GM12801 (cell line): Measurements from ENCODE around the gene TAF4B.

Experiments used
- TF ChIP-seq, protein P1 (sequence below): IDR thresholded peaks from one replicate; pipeline ENCODE4 v1.5.1; 2011; ENCODE audit warnings: control low read depth; ENCODE audit not compliant: insufficient read length; ENCODE audit errors: extremely low read depth

Gene TAF4B

DNA sequence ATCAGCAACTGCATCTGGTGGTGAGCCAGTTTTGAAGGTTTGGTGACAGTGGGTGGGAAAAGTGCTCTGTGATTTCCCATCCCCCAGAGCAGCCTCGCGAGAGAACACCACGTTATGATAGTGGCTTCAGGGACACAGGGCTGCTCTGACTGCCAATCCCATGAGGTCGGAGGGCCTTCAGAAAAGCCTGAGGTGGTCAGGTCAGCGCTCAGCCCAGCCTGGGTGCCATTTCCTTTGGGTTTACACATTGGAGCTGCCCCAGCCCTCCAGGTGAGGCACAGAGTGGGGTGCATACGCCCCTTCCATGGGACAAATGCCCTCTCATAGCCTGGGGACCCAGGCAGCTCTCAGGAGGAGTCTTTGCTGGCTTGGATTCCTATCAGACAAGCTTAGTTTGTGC, 195.3 kb downstream of the TAF4B start:
- TF ChIP-seq, protein P1, sequence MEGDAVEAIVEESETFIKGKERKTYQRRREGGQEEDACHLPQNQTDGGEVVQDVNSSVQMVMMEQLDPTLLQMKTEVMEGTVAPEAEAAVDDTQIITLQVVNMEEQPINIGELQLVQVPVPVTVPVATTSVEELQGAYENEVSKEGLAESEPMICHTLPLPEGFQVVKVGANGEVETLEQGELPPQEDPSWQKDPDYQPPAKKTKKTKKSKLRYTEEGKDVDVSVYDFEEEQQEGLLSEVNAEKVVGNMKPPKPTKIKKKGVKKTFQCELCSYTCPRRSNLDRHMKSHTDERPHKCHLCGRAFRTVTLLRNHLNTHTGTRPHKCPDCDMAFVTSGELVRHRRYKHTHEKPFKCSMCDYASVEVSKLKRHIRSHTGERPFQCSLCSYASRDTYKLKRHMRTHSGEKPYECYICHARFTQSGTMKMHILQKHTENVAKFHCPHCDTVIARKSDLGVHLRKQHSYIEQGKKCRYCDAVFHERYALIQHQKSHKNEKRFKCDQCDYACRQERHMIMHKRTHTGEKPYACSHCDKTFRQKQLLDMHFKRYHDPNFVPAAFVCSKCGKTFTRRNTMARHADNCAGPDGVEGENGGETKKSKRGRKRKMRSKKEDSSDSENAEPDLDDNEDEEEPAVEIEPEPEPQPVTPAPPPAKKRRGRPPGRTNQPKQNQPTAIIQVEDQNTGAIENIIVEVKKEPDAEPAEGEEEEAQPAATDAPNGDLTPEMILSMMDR, result no peak

DNA sequence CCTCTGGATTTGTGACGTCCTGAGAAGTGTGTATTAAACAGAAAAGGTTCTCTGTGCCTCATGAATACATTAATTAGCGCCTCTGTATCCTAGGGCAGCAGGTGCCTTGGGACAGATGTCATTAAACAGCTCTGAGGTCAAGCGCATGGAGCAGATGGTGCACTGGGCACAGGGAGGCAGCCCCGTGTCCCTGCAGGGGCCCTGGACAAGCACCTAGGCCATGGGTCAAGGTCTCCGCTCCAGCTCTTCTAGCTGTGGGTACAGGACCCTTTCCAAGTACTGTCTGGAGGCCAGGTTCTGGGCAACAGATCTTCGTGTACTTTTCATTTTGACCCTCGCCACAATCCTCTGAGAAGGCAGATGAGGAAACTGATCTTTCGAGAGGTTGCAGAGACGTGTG, 195.7 kb downstream of the TAF4B start:
- TF ChIP-seq, protein P1, result no peak

DNA sequence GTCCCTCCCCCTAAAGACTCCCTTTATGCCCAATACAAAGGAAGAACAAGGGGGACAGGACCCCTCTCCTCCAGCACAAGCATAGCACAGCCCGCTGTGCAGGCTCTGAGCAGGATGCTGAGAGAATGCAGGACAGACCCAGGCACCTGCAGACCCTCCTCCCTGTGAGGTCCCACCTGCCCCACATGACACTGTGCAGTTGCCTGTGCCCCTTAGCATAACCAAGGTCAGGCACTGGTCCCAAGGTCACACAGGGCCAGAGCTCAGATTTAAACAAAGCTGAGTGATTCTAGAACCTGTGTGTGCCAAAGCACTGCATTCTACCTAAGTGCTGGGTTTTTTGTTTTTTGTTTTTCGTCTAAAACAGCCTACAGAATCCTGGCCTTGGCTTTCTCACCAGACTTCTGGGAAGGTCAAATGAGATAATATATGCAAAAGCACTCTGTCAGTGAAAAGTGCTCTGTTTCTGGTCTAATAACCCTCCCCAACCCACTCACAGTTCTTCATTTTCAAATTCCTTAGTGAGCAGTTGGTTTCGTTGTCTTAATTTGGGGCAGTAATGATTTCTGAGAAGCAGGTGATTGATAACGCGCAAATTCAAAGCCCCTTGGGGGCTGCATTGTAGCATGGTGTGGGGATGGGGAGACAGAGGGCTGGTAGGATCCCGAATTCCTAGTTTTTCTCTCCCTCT, 196.4 kb downstream of the TAF4B start:
- TF ChIP-seq, protein P1, result no peak

DNA sequence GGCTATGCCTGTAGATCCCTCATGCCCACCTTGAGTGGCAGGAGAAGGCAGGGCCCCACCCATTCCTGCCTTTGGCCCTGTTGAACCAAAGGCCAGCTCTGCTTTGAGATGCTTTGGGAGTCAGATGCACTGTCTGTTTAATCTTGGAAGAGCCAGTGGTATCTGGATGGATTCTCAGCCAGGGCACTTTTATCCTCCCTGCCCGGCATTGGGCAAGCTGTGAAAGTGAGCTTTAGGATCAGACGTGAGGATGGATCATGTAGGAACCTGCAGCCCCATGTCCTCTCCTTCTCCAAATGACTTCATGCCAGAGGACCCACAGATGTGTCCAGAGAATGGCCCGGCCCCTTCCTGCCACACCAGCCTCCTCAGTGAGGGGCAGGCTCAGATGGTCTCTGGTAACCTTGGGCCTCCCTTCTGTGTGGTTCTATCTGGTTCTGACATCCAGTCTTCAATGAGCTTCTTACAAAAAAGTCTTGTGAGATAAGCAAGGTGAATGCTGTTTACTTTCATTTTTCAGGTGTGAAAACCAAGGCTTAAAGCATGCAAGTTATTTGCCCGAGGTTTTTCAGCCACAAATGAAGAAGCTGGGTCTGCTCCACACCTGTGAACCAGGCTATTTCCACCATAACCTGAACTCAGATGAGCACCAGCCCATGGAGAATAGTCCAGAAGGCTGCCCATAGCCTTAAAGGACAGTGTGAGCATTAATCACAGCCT, 198.3 kb downstream of the TAF4B start:
- TF ChIP-seq, protein P1, result no peak

DNA sequence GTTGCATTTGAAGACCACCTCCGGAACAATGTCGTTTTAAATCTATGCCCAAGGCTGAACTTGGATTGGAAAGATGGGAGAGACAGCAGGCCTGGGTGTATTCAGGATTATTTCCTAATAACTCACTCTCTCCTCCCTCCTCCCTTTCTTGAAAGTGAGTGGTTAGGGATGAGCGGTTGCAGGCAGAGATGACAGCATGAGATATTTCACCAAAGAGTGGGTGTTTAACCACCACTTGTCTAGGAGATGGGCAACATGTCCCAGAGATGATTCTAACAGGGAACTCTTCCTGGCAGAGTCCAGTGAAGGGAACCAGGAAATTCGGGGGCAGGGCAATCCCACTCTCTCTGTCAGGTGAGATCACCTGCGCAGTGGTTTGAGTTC, 198.9 kb downstream of the TAF4B start:
- TF ChIP-seq, protein P1, result no peak

DNA sequence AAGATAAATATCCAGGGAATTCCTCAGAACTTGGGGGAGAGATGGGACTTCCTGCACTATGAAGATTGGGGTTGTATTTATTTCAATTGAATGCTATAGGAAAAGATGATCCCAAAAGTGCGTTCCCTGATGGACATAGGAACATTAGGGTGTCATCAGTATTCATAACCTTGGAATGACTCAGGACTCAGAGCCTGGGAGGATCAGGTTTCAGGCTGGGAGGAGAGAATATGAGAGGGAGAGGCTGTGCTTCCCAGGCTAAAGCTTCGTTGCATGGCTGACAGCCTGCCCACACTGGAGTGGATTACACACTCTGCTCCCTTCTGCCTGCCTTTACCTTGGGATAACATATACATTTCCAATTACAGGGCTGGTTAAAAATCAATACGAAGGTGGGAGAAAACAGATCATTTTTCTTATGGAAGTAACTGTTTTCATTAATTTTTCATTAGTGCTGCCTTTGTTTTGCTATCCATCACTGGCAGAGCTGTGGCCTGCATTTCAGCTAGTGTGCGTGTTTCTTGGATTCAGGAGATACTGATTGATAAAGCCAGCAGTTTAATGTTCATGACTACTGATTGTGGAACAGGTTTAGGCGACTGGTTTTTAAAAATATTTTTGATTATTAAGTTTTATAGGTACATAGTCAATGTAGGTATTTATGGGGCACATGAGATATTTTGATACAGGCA, 203.4 kb downstream of the TAF4B start:
- TF ChIP-seq, protein P1, result no peak

DNA sequence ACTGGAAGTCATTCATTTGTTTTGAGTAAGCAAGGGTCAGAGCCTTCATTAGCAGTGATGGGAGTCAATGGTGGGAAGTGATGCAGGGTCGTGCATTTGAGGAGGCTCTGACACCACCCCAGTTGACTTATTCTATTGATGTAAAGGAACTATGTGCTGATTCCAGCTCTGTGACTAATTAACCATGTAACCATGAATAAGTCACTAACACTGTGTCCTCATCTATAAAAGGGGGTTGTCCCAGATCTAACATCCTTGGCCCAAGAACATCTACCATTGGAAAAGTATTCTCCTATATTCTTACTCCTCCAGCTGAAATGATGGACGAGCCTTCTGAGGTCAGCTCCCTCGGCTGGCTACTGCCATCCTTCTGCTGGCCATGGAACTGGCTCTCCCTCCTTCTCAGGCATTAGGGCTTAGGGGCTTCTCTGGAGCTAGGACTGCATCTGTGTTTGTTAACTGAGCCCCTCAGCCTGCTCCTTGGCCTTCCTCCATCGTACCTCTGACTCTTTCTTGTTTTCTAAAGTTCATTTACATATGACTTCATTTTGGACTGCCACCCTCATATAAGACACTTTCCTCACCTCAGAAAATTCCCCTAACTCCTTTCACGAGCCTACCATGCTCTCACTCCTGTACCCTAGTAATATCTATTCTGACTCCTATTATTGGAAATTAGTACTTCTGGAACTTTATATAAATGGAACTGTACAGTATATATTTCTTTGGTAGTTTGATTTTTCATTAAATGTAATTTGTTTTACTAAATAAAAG, 206.6 kb downstream of the TAF4B start:
- TF ChIP-seq, protein P1, result no peak
